HG03060 (cell line): Measurements from ENCODE around the gene DOC2A.
"Not testable (repeated sequence)": the region's sequence is repeated elsewhere in the genome, so short reads cannot be mapped to it uniquely, and the experiment has no call there.

Source experiments
- ATAC-seq: cut with Tn5 transposase; IDR thresholded peaks from one replicate; pipeline ENCODE4 v1.9.1; 2021; ENCODE audit warnings: low read depth, moderate number of reproducible peaks; ENCODE audit not compliant: unreplicated experiment

DOC2A gene

DNA sequence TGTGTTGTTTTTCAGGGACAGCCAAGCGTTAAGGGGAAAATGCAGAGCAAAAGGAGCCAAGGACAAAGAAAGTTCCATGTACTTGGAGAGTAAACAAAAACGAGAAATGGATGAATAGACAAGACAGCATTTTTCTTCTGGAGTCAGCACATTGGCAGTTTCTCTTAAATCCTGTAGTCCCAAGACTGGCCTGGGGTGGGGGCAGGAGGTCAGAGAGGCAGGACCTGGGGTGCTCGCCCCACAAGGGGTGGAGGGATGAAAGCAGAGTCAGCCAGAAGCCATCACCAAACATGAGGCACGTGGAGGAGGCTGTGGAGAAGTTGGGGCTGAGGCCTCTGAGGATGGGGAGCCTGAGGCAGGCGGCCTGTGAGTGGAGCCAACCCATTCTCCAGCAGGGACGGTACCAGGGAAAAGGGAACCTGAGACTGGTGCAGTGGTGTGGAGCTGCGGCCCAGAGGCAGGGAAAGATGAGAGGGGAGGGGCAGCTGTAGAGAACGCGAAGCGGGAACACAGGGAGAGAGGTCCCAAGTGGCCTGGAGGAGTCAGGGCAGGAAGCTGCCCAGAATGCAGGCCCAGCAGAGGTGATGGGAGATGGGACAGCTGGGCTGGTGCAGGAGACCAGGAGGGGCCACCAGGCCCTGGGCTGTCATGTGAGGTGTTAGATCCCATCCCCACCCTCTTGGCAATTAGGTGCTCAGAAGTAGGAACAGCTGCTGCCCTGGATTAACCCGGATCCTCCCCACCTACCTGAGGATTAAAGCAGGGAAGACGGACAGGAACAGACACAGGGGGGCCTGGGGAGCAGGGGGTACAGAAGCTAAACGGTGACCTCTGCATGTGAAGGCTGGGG is 17.0 kb upstream of the DOC2A start:
- ATAC-seq, result no peak

- ATAC-seq, result no peak
Measured at GRCh38 chr16:30026449-30026848, 15.6 kb upstream of the DOC2A start.

DNA sequence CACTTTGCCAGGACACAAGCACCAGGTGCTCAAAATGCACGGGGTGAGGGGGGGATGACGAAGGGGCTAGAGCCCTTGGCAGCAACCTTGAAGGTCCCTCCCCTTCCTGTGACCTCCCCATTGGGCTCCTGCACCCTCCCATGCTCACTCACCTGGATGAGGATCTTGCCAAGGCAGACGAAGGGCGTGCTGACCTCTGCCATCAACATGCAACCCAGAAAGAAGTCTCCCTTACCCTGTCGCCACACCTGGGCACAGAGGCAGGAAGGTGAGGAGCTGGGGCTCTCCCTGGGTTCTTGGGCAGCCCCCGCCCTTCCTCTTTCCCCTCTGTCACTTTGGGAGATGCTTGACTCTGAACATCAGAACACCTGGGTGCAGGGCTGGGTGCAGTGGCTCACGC is 14.7 kb upstream of the DOC2A start:
- no peak for ATAC-seq

GRCh38 chr16:30025156-30025555 is 14.3 kb upstream of the DOC2A start:
- no peak for ATAC-seq

DNA sequence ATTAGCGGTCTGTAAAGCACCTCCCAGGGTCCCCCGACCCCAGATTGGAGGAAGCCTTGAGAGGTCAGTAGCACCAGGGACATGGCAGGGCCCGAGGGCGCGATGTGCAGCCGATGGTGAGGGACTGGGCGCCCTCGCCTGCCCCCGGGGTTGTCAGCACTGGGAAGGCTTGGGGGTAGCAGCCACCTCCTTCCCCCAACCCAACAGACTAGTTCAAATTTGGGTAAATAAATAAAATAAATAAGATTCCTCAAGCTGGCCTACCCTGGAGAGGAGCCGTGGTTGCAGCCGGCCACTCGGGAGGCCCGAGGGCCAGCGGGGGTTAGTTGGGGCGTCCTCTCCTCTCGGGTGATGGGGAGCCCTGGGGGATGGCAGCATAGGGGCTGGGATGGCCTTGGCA is 13.6 kb upstream of the DOC2A start:
- ATAC-seq, result no peak

DNA sequence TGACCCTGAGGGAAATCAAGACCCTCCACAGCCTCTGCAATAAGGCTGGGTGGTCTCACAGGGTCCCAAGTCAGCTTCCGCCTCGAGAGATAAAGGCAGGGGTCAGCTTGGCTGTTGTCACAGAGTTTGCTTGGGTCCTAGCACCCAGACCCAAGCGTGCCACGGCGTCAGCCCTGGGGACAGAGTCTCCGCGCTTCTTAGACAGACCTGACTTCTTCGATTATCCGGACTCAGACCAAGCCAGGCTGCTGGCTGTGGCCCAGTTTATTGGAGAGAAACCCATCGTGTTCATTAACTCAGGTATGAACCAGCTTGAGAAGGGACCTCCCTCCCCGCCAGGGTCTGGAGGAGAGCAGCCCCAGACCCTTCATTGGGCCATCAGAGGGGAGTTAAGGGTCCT is 12.8 kb upstream of the DOC2A start:
- ATAC-seq, result no peak

DNA sequence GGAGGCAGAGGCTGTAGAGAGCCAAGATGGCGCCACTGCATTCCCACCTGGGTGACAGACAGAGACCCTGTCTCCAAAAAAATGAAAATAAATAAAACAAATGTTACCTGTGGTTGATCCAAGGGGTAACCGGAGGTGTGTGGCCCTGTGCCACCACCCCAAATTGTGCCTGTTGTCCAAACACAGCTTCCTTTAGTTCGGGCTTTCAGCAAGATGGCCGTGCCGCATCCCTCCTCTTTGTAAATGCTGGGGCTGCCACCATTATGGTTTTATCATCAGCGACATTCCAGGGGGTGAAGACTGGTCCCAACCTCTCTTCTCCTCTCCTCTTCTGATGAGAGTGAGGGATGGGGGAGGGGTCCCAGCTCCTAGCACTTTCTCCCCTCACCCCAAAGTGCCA is 12.1 kb upstream of the DOC2A start, which contains the start of gene C16orf92:
C16orf92 (plus strand) TSS at position 312 of the 400 bp plus-strand sequence. CDS start 143 bp downstream, outside the sequence.
- no peak for ATAC-seq

GRCh38 chr16:30018731-30019158 is 7.9 kb upstream of the DOC2A start:
- ATAC-seq, result no peak

GRCh38 chr16:30017937-30018336 is 7.1 kb upstream of the DOC2A start:
- ATAC-seq, result not testable (repeated sequence)

DNA sequence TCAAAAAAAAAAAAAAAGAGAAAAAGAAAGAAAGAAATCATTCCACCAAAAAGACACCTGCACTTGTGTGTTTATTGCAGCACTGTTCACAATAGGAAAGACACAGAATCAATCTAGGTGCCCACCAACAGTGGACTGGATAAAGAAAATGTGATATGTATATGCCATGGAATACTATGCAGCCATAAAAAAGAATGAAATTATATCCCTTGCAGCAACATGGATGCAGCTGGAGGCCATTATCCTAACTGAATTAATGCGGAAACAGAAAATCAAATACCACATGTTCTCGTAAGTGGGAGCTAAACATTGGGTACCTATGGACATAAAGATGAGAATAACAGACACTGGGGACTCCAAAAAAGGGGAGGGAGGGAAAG is 6.4 kb upstream of the DOC2A start:
- ATAC-seq, result no peak

DNA sequence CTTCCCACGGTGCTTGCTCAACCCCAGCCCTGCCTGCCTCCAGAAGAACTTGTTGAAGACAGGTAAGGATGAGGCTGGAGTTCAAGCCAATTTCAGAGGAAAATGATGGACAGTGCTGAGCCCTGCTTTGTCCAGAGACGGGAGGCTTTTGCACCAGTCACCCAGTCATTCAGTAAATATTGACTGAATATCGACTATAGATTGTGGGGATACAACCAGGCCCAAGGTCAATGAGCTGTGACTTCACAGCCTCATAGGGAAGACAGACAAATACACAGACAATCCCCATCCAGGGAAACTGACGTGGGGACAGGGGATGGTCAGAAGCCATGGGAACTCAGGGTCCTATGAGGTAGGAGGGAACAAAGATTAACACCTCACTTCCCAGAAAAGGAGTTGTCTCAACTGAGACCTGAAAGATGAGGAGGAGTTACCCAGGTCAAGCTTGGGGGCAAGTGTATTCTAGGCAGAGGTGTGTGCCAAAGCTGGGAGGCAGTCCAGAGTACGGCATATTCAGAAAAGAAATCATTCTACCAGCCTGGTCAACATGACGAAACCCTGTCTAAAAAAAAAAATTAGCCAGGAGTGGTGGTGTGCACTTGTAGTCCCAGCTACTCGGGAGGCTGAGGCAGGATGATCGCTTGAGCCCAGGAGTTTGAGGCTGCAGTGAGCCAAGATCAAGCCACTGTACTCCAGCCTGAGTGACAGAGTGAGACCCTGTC is 5.9 kb upstream of the DOC2A start:
- no peak for ATAC-seq

DNA sequence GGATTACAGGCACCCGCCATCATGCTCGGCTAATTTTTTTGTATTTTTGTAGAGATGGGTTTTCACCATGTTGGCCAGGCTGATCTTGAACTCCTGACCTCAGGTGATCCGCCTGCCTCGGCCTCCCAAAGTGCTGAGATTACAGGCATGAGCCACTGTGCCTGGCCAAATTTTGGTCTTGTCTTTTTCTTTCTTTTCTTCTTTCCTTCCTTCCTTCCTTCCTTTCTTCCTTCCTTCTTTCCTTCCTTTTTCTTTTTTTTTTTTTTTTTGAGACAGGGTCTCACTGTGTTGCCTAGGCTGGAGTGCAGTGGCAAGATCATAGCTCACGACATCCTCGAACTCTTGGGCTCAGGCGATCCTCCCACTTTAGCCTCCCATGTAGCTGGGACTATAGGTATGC is 4.6 kb upstream of the DOC2A start:
- not testable (repeated sequence) for ATAC-seq

DNA sequence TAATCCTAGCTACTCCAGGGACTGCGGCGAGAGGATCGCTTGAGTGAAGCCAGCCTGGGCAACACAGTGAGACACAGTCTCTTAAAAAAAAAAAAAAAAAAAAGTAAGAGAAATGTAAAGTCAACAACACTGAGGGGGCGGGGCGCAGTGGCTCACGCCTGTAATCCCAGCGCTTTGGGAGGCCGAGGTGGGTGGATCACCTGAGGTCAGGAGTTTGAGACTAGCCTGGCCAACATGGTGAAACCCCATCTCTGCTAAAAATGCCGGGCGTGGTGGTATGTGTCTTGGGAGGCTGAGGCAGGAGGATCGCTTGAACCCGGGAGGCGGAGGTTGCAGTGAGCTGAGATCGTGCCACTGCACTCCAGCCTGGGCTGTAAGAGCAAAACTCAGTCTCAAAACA is 1.8 kb upstream of the DOC2A start:
- not testable (repeated sequence) for ATAC-seq

DNA sequence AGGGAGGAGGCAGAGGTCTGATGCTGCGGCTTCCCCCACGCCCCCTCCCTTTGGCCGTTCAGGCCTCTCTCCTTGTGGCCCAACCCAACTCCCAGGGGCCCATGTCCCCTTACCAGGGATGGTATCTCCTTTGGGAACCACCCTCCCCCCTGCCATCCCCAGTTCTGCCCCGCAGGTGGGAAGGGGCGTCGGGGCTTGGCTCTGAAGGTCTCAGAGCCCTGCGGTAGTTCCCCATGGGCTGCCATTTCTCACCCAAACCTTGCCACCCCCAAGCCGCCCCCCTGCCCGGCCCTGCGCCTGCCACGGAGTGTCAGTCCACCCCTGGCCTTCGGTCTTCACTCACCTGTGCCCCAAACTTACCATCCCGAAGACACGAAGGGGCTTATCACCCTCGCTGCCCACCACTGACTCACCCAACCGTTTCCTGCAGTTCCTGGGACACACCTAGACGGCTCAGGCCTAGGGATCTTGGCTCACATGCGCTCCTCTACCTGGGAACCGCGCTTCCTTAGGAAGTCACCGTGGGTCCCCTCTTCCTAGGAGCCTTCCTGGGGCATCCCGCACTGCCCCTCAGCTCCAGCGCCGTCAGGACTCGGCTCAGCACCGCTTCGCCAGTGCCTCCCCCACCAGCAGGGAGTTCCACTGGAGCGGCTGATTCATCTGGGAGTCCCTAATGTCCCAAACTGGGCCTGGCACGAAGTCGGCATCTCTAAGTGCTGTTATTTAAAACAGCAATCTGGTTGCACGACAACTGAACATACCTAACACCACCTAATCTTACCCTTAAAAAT is 1.1 kb upstream of the DOC2A start:
- ATAC-seq, result no peak

GRCh38 chr16:30009990-30010843 is 610 bp downstream of the DOC2A start:
- ATAC-seq, result no peak

GRCh38 chr16:30009085-30009862 is 1.6 kb downstream of the DOC2A start:
- no peak for ATAC-seq

GRCh38 chr16:30007378-30007895 is 3.4 kb downstream of the DOC2A start:
- no peak for ATAC-seq

GRCh38 chr16:30006659-30007377 is 4.0 kb downstream of the DOC2A start:
- ATAC-seq, result no peak
